Tongue (tissue), 2 donors: ENCODE measurements around the gene KCTD20. TPM values are rescaled to one million over a fixed set of nuclear protein-coding genes. Genes with fewer than 3 reads are reported as not detected.

Source experiments
- DNase-seq: peaks from one replicate; pipeline ENCODE4 v3.0.0-alpha.2; 2015
- total RNA-seq: library from RNA; depleted of rRNA; stranded (reverse); fragments of >200 nt; gene quantifications from one replicate; pipeline ENCODE4 v1.2.3, GENCODE V29; 2014

The KCTD20 gene
- total RNA-seq, 1 donor from 2014 or later = 85.1 TPM

DNA sequence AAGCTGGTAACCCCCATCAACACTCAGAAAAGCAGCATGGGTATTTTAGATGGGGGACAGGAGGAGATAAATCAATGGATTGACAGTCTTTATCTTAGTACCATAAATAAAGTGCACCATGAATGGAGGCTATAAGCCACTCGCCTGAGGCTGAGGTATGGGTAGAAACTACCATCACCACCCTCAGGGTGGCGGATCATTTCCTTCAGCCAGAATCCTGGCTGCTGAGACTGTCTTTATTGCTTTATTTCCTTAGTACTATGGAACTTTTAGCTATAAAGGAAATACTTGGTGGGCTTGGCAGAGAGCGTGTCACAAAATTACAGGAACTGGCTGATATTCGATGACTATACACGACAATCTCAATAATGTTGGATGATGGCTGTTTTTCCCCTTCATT lies 52.3 kb downstream of the KCTD20 start:
- DNase-seq = no peak

- DNase-seq = no peak
Measured at GRCh38 chr6:36499918-36500317, 57.1 kb downstream of the KCTD20 start.

GRCh38 chr6:36501686-36502085 lies 58.9 kb downstream of the KCTD20 start:
- no peak for DNase-seq

DNA sequence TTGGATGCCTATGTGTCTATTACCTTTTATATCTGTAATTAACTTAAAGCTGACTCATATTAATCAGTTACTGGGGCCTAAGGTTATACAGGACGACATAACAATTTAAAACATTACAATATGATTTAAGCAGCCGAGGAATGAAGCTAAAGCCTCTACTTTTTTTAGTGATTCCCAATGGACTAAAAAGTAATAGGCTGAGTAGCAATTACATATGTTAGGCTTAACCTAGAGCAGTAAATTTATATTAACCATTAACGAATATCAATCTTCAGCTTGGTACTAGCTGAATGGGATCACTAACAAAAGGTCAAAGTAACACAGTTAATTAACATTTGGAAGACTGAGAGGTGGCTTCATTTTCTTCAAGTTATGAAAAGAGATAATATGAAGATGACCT lies 61.4 kb downstream of the KCTD20 start:
- DNase-seq = no peak

- DNase-seq = no peak
Measured at GRCh38 chr6:36504982-36505381, 62.2 kb downstream of the KCTD20 start.

DNA sequence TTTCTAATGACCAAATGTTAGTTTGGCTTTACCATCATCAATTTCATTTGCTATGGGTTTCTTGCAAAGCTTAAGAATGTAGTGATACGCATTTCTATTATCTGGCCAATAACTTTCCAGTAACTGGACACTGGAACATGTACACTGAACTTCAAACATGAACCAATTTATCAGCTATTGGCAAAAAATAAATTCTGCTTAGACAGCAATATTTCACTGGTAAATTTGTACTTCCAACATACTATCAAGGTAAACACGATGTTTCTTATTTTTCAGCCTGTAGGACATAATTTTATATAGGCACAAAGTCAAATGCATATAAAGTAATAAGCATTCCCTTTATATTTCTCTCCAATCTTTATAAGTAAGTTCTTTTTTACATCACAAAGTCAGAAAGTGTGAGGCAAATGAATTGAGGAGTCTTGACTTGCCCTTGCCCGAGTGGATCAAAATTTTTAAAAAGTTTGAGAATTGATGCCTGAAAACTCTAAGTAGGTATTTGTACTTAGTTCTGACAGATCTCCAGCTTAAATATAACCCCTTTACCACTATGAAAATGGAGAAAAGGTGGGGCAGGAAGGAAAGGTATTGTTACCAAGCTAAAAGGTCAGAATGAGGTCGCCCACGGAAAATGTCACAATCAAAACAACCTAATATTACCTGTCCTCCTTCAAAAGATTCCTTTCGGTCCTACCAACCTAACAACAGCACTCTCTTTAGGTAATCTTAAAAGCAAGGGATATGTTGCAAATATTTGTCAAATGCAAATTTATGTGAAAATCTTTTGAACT lies 63.1 kb downstream of the KCTD20 start:
- no peak for DNase-seq

- DNase-seq = no peak
Measured at GRCh38 chr6:36506611-36507010, 63.8 kb downstream of the KCTD20 start.

DNA sequence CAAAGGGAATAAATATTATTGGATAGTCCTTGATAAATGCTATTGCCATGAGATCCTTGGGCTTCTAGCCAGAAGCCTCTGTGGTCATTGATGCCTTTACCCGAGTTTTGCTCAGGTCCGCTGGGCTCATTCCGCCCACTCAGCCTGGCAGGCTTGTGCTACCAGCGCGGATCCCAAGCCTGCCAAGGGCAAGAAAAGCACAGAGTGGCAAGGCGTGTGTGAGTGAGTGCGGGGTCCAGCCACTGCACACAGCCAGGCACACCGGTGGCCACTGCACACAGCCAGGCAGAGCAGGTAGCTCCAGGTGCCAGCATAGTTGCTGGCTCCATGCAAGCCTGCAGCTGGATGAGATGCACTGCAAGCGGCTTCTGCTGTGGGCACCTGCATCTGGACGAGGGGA lies 65.7 kb downstream of the KCTD20 start:
- DNase-seq = no peak

- DNase-seq = no peak
Measured at GRCh38 chr6:36510365-36510764, 67.6 kb downstream of the KCTD20 start.

GRCh38 chr6:36514554-36515456 lies 72.0 kb downstream of the KCTD20 start:
- no peak for DNase-seq

DNA sequence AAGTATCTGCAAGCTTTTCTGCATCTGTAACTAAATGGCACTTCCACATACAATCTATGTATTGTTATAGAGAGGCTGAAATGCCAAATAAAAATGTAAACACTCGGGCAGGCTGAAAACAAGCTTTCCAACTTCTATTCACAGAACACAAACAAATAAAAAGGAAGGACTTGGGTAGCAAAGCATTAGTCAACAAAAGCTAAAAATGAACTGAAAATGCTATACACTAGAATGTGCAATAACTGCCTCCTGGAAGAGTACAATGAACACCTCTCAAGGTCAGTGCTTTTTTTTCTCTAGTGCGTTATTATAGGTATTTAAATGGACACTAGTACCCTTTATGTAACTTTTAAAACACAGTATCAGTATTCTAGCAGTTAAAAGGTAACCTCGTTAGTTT lies 73.0 kb downstream of the KCTD20 start:
- DNase-seq = no peak

DNA sequence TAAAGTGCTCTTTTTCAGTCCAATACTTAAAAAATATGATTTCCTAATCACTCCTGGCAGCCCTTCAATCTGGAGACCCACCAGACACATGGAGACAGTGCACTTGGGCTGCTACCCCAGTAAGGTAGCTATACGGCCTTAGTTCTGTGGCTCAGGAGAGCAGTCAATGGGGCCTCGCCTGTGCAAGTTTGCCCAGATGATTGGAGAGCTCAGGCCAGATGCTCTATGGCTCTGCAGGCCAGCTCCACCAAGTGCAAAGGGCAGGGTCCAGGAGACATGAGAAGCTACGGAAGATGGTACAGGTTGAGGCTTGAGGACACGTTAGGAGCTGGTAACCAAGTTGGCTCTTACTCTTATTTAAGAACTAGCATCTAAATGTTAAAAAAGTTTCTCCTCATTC lies 73.8 kb downstream of the KCTD20 start:
- no peak for DNase-seq

GRCh38 chr6:36516988-36517387 lies 74.2 kb downstream of the KCTD20 start:
- DNase-seq = no peak

- no peak for DNase-seq
Measured at GRCh38 chr6:36517408-36517807, 74.6 kb downstream of the KCTD20 start.

DNA sequence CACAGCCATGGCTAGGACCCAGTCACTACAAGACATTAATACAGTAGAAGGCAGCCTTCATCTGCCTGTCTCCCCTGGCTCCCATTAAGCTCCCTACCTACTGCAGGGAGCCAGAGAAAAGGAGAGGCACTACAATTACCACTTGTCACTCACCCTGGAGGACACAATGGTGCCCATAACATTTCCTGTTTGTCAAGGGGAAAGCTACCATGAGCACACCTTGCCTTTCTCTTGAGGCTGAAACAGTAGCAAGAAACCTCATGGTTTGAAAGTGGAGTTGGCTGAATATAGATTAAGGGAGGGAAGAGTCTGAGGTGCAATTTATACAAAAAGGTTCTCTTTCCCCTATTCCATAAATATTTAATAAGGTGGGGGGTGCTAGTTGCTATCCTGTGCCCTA lies 76.6 kb downstream of the KCTD20 start:
- no peak for DNase-seq

GRCh38 chr6:36523451-36523850 lies 80.7 kb downstream of the KCTD20 start:
- DNase-seq = no peak

DNA sequence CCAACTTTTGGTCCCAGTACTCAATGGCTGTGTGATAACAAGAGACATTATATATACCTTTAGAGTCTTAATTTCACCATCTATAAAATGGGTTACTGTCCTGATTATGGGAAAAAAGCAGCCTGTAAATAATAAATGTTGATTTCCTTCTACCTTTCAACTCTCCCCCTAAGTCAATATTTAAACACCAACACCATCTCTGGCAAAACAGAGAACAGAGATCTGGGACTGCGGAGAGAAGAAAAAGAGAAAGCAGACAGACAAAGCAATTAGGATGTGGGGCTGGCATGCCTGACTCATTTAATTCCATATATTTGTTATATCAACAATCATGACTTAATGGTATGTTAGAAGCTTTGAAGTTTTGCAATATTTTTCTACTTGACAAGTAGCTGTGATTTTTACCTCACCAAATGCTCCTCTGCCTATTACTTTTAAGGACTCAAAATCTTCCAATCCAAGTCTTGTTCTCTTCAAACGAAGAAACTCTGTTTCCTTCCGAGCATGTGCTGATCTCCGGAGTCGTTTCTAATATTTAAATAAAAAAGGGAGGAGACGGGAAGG lies 81.2 kb downstream of the KCTD20 start:
- DNase-seq = no peak

DNA sequence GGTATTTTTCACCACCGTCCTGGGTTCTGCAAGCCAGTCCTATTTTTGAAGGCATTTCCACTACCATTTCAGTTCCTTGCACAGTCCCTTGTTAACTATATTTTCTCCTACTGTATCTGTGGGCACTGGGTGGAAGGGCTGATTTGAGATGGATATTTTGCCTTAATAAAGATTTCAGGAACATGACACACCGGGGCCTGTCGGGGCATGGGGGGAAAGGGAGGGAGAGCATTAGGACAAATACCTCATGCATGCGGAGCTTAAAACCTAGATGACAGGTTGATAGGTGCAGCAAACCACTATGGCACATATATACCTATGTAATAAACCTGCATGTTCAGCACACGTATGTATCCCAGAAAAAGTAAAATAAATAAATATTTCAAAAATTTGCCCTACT lies 82.1 kb downstream of the KCTD20 start:
- DNase-seq = no peak

DNA sequence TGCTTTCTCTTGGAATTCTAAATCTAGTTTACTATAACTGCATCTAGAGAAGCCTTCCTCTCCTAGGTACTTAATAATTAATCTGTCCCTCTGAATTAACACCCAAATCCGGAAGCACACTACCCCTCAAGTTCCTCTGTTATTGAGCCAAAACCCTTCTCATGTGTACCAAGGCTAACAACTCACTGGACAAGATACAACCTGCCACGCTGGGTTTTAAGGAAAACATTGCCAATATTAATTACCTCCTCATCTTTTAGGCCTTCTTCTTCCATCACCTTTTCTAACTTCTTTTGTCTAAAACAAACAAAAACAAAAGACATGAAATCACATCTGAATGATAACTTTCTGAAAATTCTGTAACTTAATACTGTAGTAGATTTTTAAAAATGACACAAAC lies 82.5 kb downstream of the KCTD20 start:
- no peak for DNase-seq

GRCh38 chr6:36526066-36526465 lies 83.3 kb downstream of the KCTD20 start:
- no peak for DNase-seq

- DNase-seq = no peak
Measured at GRCh38 chr6:36533321-36533720, 90.5 kb downstream of the KCTD20 start.

DNA sequence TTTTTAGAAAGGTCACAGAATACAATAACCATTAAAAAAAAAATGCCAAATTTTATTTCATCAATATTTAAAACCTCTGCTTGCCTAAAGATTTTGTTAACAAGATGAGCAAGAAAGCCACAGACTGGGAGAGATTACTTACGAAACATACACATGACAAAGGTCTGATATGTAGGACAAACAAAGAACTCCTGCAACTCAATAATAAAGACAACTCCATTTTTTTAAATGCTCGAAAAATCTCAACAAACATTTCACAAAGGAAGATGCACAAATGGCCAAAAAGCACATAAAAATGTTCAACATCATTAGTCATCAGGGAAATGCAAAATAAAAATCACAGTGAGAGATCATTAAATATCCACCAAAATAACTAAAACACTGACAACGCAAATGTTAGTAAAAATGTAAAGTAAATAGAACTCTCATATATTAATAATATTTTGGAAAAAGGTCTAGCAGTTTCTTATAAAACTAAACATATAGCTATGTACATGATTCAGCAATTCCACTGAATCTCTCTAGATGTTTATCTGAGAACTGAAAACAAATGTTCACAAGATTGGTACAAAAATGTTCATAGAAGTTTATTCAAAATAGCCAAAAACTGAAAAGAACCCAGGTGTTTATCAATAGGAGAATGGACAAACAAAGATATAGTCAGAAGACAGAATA lies 94.2 kb downstream of the KCTD20 start:
- DNase-seq = no peak
